BJ (cell line): Measurements from ENCODE around the gene CFAP97D2. TPM values are rescaled to one million over a fixed set of nuclear protein-coding genes. Genes with fewer than 3 reads are reported as not detected.
"Not testable (repeated sequence)": the region's sequence is repeated elsewhere in the genome, so short reads cannot be mapped to it uniquely, and the experiment has no call there.

Experiments used
- CTCF ChIA-PET: fragments of 350-600 bp; formaldehyde crosslinking; extraction: SDS; loops from one replicate; lab custom pipeline; 2021; ENCODE audit warnings: antibody characterized with exemption, inconsistent platforms; lab: Yijun Ruan, JAX
- POLR2A ChIA-PET: fragments of 300-600 bp; sonication (Branson Sonifier 250); formaldehyde crosslinking; extraction: SDS; loops from one replicate; lab custom pipeline; 2021; ENCODE audit warnings: antibody characterized with exemption; lab: Charles Lee
- DNase-seq: peaks from one replicate; pipeline ENCODE4 v3.0.0-alpha.2; 2011; ENCODE audit warnings: low read depth
- H3K27me3 ChIP-seq: 2 replicates; pipeline ENCODE4 v1.6.0; 2011; ENCODE audit warnings: low read length; ENCODE audit not compliant: control insufficient read depth, insufficient read depth
- H3K36me3 ChIP-seq: 2 replicates; pipeline ENCODE4 v1.5.1; 2011; ENCODE audit warnings: low read length; ENCODE audit not compliant: control insufficient read depth, insufficient read depth
- H3K4me3 ChIP-seq: 2 replicates; pipeline ENCODE4 v1.5.1; 2011; ENCODE audit warnings: low read depth, mild to moderate bottlenecking, control low read depth, low read length
- polyA plus RNA-seq: library from polyadenylated mRNA; depleted of rRNA; stranded (reverse); fragments of >200 nt; gene quantifications from 2 replicates; pipeline ENCODE4 v1.2.3, GENCODE V29; 2011
- TF ChIP-seq, protein P1 (sequence below): IDR thresholded peaks from 2 replicates; pipeline ENCODE4 v1.5.1; 2011; ENCODE audit warnings: low read depth, mild to moderate bottlenecking, control low read depth, inconsistent platforms, low read length, moderate library complexity; ENCODE audit not compliant: insufficient read depth

Gene CFAP97D2
- polyA plus RNA-seq, 1 experiment = not detected

DNA sequence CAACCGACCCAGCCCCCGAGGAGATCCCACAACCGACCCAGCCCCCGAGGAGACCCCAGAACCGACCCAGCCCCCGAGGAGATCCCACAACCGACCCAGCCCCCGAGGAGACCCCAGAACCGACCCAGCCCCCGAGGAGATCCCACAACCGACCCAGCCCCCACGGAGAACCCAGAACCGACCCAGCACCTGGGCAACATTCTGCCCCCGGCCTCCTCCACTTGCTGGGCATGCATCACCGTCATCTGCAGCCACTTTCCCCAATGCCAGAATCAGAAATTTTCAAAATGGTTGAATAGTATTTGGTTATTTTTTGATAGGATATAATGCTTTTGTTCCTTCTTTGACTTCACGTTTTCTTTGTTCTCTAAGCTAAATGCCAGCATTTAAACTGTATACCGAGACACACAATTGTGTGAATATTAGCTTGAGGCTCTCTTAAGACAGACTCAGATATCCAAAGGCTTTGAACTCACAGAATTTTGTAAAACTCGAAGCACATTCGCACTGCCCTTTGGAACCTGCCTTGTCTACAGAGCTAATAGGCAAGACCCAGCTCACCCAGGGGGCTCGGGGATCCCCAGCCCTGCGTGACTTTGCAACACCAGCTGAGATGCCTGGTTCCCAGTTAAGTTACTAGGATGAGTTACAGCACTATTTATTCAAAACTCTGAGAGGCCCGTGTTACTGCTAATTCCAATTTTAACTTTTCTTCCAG lies 31.1 kb upstream of the CFAP97D2 start:
- POLR2A ChIA-PET = no interaction called here
- TF ChIP-seq, protein P1, sequence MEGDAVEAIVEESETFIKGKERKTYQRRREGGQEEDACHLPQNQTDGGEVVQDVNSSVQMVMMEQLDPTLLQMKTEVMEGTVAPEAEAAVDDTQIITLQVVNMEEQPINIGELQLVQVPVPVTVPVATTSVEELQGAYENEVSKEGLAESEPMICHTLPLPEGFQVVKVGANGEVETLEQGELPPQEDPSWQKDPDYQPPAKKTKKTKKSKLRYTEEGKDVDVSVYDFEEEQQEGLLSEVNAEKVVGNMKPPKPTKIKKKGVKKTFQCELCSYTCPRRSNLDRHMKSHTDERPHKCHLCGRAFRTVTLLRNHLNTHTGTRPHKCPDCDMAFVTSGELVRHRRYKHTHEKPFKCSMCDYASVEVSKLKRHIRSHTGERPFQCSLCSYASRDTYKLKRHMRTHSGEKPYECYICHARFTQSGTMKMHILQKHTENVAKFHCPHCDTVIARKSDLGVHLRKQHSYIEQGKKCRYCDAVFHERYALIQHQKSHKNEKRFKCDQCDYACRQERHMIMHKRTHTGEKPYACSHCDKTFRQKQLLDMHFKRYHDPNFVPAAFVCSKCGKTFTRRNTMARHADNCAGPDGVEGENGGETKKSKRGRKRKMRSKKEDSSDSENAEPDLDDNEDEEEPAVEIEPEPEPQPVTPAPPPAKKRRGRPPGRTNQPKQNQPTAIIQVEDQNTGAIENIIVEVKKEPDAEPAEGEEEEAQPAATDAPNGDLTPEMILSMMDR = no peak
- CTCF ChIA-PET = no interaction called here

DNA sequence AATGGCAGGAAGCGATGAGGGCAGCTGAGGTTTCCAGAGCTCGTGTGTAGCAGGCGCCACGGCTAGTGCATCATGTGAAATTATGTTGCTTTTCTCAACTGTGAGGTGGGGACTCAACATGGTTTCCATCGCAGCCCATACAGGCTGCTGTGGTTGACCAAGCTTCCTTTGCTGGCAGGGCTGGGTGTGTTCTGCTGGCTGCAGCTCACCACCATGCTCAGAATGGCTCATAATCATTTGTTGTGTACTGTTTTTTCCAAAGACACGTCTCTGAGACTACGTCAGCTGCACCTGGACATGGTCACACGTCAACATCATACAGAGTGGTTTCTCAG lies 30.6 kb upstream of the CFAP97D2 start:
- Histone ChIP-seq H3K4me3 (no peak overlapping the region), H3K36me3 (no peaks in the 10 kb centered on the region), H3K27me3 (peaks cover 6% of the 10 kb centered on the region)
- TF ChIP-seq, protein P1 = no peak
- DNase-seq = no peak
- CTCF ChIA-PET = no interaction called here
- POLR2A ChIA-PET = no interaction called here

More for the DNA sequence above, 31.1 kb upstream of the CFAP97D2 start:
- no peak for DNase-seq
- Histone ChIP-seq H3K27me3 (peaks cover 6% of the 10 kb centered on the region), H3K4me3 (no peak overlapping the region), H3K36me3 (no peaks in the 10 kb centered on the region)

DNA sequence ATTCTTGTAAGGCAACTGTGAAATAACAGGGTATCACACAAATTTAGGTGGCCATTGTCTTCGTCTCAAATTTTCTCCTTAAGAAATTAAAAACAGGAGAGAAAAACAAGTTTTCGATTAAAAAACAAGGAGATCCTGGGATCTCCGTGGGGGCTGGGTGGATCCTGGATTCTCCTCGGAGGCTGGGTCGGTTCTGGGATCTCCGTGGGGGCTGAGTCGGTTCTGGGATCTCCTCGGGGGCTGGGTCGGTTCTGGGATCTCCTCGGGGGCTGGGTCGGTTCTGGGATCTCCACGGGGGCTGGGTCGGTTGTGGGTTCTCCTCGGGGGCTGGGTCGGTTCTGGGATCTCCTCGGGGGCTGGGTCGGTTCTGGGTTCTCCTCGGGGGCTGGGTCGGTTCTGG lies 30.2 kb upstream of the CFAP97D2 start:
- POLR2A ChIA-PET, H3K27me3 ChIP-seq, DNase-seq, CTCF ChIA-PET, H3K36me3 ChIP-seq, H3K4me3 ChIP-seq: not testable (repeated sequence)

DNA sequence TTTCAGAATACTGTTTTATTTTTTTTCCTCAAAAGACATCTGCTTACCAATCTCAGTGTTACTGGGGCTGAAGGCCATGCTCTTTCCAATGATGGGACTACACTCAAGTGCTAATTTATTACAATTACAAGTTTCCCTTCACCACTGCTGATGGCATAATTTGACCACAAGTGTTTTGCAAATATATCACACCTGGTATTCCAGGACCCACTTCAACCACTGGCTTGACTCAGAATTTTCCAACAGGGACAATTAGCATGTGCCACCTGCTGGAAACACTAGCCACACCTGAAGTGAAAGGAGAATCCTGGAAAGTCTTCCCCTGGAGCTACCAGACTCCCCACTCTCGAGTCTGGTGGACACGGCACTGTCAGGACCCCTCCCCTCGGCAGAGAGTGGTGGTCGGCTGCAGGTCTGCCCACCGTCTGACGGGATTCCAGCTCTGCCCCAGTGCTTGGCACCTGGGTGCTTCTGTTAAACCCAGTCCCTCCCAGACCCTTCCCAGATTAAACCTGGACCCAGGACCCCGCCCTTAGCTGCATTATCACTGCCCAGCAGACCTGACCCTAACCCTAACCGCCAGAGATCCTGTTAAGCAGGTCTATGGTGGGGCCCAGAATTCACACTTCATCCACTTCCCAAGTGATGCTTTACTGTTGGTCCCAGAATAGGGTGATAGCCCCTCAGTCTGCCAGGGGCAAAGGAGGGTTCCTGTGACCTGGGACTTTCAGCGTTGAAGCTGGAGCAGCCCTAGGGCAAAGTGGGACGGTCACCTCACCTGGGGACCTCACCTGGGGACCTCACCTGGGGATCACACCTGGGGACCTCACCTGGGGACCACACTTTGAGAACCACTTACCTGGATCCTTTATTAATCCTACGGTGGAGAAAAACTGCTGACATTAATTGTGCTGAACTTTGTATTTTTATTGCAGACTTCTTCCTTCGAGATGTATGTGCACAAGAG lies 29.0 kb upstream of the CFAP97D2 start:
- no peak for DNase-seq
- TF ChIP-seq, protein P1 = no peak
- POLR2A ChIA-PET = no interaction called here
- Histone ChIP-seq H3K36me3 (no peaks in the 10 kb centered on the region), H3K27me3 (peaks cover 6% of the 10 kb centered on the region), H3K4me3 (no peak overlapping the region)
- CTCF ChIA-PET = no interaction called here

DNA sequence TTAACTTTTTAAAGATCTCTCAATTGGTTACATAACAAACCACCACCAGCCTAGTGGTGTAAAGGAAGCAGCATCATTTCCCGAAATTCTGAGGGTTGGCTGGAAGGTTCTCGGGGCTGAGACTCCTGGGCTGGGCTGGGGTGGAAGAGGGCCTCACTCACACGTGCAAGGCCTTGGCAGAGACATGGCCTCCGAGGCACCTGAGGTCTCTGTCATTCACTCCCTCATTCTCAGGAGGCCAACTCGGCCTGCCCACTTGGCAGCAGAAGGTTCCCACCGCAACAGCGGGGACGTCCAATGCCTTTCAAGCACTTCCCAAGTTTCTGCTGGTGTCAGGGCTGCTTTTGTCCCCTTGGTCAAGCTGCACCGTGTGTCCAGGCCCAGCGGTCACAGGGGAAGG lies 28.0 kb upstream of the CFAP97D2 start:
- DNase-seq = no peak
- ChIA-PET POLR2A (no interaction called here), CTCF (no interaction called here)
- Histone ChIP-seq H3K36me3 (no peaks in the 10 kb centered on the region), H3K27me3 (peaks cover 6% of the 10 kb centered on the region), H3K4me3 (no peak overlapping the region)
- TF ChIP-seq, protein P1 = no peak
